ENCODE measurements around the gene ZNF644.

ZNF644 gene

DNA sequence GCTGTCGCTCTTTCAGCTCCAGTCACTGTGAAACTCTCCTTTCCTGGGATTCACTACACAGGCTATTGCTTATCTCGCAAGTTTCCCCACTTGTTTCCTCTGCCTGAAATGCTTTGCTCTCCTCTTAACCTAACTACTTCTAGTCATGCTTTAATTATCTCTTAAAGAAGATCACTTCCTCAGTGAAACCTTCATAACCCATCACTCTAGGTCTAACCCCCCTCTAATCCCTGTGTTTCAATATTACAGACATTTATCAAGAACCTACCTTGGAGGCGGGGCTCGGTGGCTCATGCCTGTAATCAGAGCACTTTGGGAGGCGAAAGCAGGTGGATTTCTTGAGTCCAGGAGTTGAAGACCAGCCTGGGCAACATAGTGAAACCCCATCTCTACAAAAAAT is 16.7 kb upstream of the ZNF644 start:
- H3K27me3 ChIP-seq (ENCODE audit: low read depth) = no peaks in the 10 kb centered on the region
- in situ Hi-C loops (cut with MboI; ENCODE audit: low sequenced_read_pairs) = no loop called here
- no peak overlapping the region for H3K4me3 ChIP-seq
- no peaks in the 10 kb centered on the region for H3K4me1 ChIP-seq
- H3K9me3 ChIP-seq = peaks cover 4% of the 10 kb centered on the region; the same call in 1 of the 2 replicates
- no peaks in the 10 kb centered on the region for H3K36me3 ChIP-seq (replicated peaks)
- DNase-seq (ENCODE audit: low spot score in 2 of 2) = no peak

- in situ Hi-C loops (cut with MboI; ENCODE audit: low sequenced_read_pairs) = no loop called here
- Histone ChIP-seq H3K27me3 (ENCODE audit: low read depth) (no peaks in the 10 kb centered on the region), H3K4me1 (no peaks in the 10 kb centered on the region), H3K9me3 (peaks cover 4% of the 10 kb centered on the region; the same call in 1 of the 2 replicates), H3K36me3 (replicated peaks) (no peaks in the 10 kb centered on the region), H3K4me3 (no peak overlapping the region)
- DNase-seq (ENCODE audit: low spot score in 2 of 2) = no peak
These were observed 15.3 kb upstream of the ZNF644 start for GRCh38 chr1:91036894-91037829.

DNA sequence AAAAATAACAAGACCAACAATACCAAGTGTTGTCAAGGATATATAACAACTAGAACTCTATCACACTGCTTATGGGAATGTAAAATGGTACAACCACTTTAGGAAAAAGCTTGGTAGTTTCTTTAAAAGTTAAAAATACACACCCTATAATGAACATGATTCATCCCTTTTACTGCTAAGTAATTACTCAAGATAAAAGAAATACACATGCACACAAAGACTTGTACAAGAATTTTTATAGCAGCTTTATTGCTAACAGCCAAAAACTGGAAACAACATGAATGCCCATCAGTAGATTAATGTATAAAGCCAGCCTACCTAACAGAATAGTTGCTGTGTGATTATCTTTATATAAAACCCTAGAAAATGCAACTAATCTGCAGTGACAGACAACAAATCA is 10.5 kb upstream of the ZNF644 start:
- H3K4me1 ChIP-seq = no peaks in the 10 kb centered on the region
- H3K4me3 ChIP-seq = no peak overlapping the region
- H3K36me3 ChIP-seq (replicated peaks) = no peaks in the 10 kb centered on the region
- DNase-seq (ENCODE audit: low spot score in 2 of 2) = no peak
- H3K9me3 ChIP-seq = no peaks in the 10 kb centered on the region
- in situ Hi-C loops (cut with MboI; ENCODE audit: low sequenced_read_pairs) = no loop called here
- no peaks in the 10 kb centered on the region for H3K27me3 ChIP-seq (ENCODE audit: low read depth)

DNA sequence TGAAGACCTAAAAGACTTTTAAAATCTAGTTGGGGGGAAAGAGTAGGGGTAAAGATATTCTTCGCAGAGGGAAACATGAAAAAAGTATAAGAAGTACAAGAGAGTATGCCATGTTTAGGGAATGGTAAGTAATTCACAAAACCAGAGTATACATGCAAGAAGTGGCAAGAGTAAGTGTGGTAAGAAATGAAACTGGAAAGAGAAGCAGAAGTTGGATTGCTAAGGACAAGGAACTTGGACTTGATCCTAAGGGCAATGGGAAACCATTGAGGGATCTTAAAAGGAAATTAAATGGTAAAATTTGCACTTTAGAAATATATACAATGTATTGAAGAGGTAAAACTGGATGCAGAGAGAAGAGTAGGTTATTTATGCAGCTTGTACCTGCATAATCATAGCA is 9.2 kb upstream of the ZNF644 start:
- no peaks in the 10 kb centered on the region for H3K36me3 ChIP-seq (replicated peaks)
- H3K4me3 ChIP-seq = no peak overlapping the region
- no peaks in the 10 kb centered on the region for H3K9me3 ChIP-seq
- no peak for DNase-seq (ENCODE audit: low spot score in 2 of 2)
- H3K4me1 ChIP-seq = no peaks in the 10 kb centered on the region
- in situ Hi-C loops (cut with MboI; ENCODE audit: low sequenced_read_pairs) = no loop called here
- no peaks in the 10 kb centered on the region for H3K27me3 ChIP-seq (ENCODE audit: low read depth)

DNA sequence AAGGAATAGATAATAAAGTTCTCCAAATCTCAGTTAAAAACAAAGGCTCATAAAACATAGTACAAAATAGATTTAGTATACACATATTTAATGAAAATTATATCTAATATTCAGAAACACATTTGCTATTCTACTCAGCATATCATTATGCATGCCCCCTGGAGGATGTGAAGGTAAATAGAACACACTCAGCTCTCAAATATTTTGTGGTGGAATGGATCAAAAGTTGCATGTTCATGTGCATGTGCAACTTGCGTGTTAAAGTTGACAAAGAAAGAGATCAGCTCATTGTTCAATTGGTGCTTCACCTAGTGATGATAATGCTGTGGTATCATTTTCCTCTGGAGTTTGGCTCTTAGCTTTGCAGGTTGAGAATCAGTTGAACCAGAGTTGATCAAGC is 4.9 kb upstream of the ZNF644 start:
- DNase-seq (ENCODE audit: low spot score in 2 of 2) = no peak
- H3K4me3 ChIP-seq = no peak overlapping the region
- H3K36me3 ChIP-seq (replicated peaks) = no peaks in the 10 kb centered on the region; the same call in 1 of the 2 replicates
- H3K27me3 ChIP-seq (ENCODE audit: low read depth) = no peaks in the 10 kb centered on the region
- in situ Hi-C loops (cut with MboI; ENCODE audit: low sequenced_read_pairs) = no loop called here
- H3K4me1 ChIP-seq = peaks cover 8% of the 10 kb centered on the region
- H3K9me3 ChIP-seq = no peaks in the 10 kb centered on the region

DNA sequence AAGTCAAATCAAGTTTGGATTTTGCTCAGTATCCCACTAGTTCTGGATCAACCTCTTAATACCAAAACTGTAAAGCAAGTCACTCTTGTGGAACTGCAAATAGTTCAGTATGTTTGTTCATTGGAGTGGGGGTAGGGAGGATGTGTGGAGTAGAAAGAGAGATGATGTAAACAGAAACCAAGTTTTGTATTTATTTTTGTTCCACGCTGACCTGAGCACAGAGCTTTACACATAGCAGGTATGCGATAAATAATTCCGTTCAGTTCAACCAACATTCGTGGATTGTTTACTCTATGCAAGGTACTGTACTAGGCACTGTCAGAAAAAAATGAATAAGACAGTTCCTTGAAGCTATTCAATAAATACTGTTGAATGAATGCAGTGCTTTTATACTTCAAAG is 4.5 kb upstream of the ZNF644 start:
- in situ Hi-C loops (cut with MboI; ENCODE audit: low sequenced_read_pairs) = no loop called here
- H3K27me3 ChIP-seq (ENCODE audit: low read depth) = no peaks in the 10 kb centered on the region
- no peak overlapping the region for H3K4me3 ChIP-seq
- no peak for DNase-seq (ENCODE audit: low spot score in 2 of 2)
- no peaks in the 10 kb centered on the region; the same call in 1 of the 2 replicates for H3K36me3 ChIP-seq (replicated peaks)
- peaks cover 8% of the 10 kb centered on the region for H3K4me1 ChIP-seq
- no peaks in the 10 kb centered on the region for H3K9me3 ChIP-seq

DNA sequence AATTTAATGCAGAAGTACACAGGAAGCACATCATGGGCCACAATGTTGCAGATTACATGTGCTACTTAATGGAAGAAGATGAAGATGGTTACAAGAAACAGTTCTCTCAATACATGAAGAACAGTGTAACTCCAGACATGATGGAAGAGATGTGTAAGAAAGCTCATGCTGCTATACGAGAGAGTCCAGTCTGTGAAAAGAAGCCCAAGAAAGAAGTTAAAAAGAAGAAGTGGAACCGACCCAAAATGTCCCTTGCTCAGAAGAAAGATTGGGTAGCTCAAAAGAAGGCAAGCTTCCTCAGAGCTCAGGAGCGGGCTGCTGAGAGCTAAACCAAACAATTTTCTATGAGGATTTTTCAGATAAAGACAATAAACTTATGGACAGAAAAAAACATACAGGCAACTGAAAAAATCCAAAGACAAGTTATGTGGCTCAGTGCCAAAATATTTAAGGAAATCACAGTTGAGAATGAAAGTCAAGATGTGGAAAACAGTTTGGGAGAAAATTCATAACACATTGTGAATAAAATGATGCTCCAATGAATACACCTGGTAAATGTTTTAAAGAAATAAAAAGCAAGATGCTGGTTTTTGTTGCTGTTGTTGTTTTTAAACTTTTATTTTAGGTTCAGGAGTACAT is 2.8 kb upstream of the ZNF644 start:
- peaks cover 13% of the 10 kb centered on the region for H3K4me1 ChIP-seq
- DNase-seq (ENCODE audit: low spot score in 2 of 2) = no peak
- no peaks in the 10 kb centered on the region; the same call in 1 of the 2 replicates for H3K36me3 ChIP-seq (replicated peaks)
- H3K9me3 ChIP-seq = no peaks in the 10 kb centered on the region
- H3K4me3 ChIP-seq = no peak overlapping the region
- H3K27me3 ChIP-seq (ENCODE audit: low read depth) = no peaks in the 10 kb centered on the region
- in situ Hi-C loops (cut with MboI; ENCODE audit: low sequenced_read_pairs) = no loop called here

DNA sequence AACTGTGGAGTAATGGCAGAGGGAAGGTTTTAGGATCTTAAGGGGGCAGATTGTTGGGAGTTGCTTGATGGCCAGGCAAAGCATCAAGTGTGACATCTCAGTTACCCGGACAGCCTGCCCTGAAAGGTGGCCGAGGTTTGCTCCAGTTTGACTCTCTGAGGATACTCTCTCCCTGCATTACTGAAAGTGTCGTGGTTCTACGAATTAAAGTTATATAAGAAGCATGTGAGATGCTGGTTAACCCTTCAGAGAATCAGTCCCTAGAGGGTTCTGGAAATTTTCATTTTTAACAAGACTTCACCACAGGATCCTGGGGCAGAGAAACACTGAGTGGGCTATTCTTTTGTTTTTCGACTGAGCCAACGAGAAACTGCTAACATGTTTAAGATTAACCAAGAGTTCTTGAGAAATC is 689 bp upstream of the ZNF644 start:
- Histone ChIP-seq H3K4me1 (peaks cover 27% of the 10 kb centered on the region), H3K4me3 (peak overlapping the region; percentile 77), H3K36me3 (replicated peaks) (peaks cover 3% of the 10 kb centered on the region; the same call in 1 of the 2 replicates), H3K27me3 (ENCODE audit: low read depth) (no peaks in the 10 kb centered on the region), H3K9me3 (no peaks in the 10 kb centered on the region)
- in situ Hi-C loops (cut with MboI; ENCODE audit: low sequenced_read_pairs) = no loop called here
- no peak for DNase-seq (ENCODE audit: low spot score in 2 of 2)

- Histone ChIP-seq H3K9me3 (no peaks in the 10 kb centered on the region), H3K4me3 (peak overlapping the region; percentile 77), H3K4me1 (peaks cover 33% of the 10 kb centered on the region), H3K27me3 (ENCODE audit: low read depth) (no peaks in the 10 kb centered on the region), H3K36me3 (replicated peaks) (peaks cover 3% of the 10 kb centered on the region; the same call in 1 of the 2 replicates)
- peak; percentile 82 to 90 for DNase-seq (ENCODE audit: low spot score in 2 of 2)
- in situ Hi-C loops (cut with MboI; ENCODE audit: low sequenced_read_pairs) = no loop called here
These were observed 709 bp downstream of the ZNF644 start for GRCh38 chr1:91020967-91021685.

- in situ Hi-C loops (cut with MboI; ENCODE audit: low sequenced_read_pairs) = no loop called here
- no peaks in the 10 kb centered on the region for H3K27me3 ChIP-seq (ENCODE audit: low read depth)
- H3K36me3 ChIP-seq (replicated peaks) = peaks cover 3% of the 10 kb centered on the region; the same call in 1 of the 2 replicates
- DNase-seq (ENCODE audit: low spot score in 2 of 2) = no peak
- no peaks in the 10 kb centered on the region for H3K9me3 ChIP-seq
- H3K4me3 ChIP-seq = peak overlapping the region; percentile 77
- peaks cover 39% of the 10 kb centered on the region for H3K4me1 ChIP-seq
These were observed 1.3 kb downstream of the ZNF644 start for GRCh38 chr1:91020486-91020885.

DNA sequence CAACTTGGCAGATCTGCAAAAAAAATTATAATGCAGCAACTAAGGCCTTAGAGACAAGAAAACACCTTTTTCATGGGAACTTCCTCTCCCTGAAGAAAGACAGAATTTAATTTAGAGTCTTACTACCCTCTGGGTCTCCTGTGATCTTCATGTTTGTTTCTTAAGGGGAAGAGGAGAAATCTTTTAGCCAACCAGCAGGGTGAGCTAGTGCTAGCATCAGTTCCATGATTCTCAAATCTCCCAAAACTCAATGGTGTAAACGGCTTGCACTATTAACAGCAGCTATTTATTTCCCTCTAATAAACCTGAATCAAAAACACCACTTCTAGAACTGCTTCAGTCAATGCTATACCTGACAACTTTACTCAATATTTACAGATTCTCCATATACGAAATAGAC is 3.8 kb downstream of the ZNF644 start:
- Histone ChIP-seq H3K27me3 (ENCODE audit: low read depth) (no peaks in the 10 kb centered on the region), H3K9me3 (no peaks in the 10 kb centered on the region), H3K36me3 (replicated peaks) (peaks cover 3% of the 10 kb centered on the region; the same call in 1 of the 2 replicates), H3K4me3 (no peak overlapping the region), H3K4me1 (peaks cover 52% of the 10 kb centered on the region)
- DNase-seq (ENCODE audit: low spot score in 2 of 2) = peak in 1 of 2 experiments; percentile 34
- in situ Hi-C loops (cut with MboI; ENCODE audit: low sequenced_read_pairs) = no loop called here

DNA sequence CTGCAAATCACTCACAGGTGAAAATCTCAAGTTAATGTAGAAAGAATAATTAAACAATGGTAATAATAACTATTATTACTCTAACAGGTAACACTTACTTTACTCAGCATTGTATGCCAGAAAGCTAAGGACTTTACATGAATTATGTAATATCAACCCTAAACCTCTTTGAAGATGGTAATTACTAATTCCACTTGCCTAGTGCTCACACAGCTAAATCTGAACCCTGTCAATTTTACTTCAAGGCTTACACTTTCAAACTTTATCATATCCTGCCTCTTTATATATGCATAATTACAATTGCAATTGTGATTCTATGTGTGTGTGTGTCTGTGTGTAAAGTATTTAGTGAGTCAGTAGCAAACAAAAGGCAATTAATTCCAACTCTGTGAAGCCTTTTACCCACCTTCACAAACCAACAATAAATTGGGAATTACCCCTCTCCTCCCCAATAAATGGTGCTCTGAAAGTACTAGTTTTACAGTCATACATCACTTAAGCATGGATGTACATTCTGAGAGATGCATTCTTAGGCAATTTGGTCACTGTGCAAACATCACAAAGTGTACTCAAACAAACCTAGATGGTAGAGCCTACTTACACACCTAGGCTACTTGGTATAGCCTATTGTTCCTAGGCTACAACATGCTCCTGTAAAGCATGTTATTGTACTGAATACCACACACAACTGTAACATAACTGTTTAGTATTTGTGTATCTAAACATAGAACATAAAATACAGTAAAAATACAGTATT is 5.9 kb downstream of the ZNF644 start:
- Histone ChIP-seq H3K36me3 (replicated peaks) (peaks cover 3% of the 10 kb centered on the region; the same call in 1 of the 2 replicates), H3K4me3 (no peak overlapping the region), H3K9me3 (no peaks in the 10 kb centered on the region), H3K27me3 (ENCODE audit: low read depth) (no peaks in the 10 kb centered on the region), H3K4me1 (peaks cover 49% of the 10 kb centered on the region)
- in situ Hi-C loops (cut with MboI; ENCODE audit: low sequenced_read_pairs) = no loop called here
- DNase-seq (ENCODE audit: low spot score in 2 of 2) = no peak

DNA sequence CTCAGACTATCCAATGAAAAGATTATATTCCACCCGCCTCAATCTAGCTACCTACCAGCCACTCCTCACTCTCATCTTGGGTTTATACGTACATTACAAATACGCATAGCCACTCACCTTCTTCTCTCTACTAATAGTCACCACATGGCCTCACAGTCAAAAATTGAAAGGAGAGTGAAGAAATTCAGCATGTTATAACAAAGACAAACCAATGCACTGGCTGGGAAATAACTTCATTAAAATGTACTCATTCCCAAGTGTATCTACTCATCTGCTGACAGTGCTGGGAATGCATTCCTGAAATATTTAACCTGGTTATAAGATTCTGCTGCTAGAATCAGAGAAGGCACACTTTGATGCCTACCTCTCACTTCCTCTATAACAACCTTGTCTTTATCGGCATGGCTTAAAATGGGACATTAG is 6.5 kb downstream of the ZNF644 start:
- Histone ChIP-seq H3K36me3 (replicated peaks) (peaks cover 3% of the 10 kb centered on the region; the same call in 1 of the 2 replicates), H3K9me3 (no peaks in the 10 kb centered on the region)

More for the DNA sequence above, 6.5 kb downstream of the ZNF644 start:
- no peaks in the 10 kb centered on the region for H3K27me3 ChIP-seq (ENCODE audit: low read depth)
- no peak overlapping the region for H3K4me3 ChIP-seq
- in situ Hi-C loops (cut with MboI; ENCODE audit: low sequenced_read_pairs) = no loop called here
- no peak for DNase-seq (ENCODE audit: low spot score in 2 of 2)
- H3K4me1 ChIP-seq = peaks cover 51% of the 10 kb centered on the region
